Left ventricle myocardium inferior (tissue), 1 donor: ENCODE results near the gene CARD8. TPM values are rescaled to one million over a fixed set of nuclear protein-coding genes. Genes with fewer than 3 reads are reported as not detected.
"Not testable (repeated sequence)": the region's sequence is repeated elsewhere in the genome, so short reads cannot be mapped to it uniquely, and the experiment has no call there.

Experiments
- DNase-seq: peaks from one replicate; pipeline ENCODE4 v3.0.0-alpha.2; 2020
- H3K27ac ChIP-seq: fragments of 200-600 bp; replicated peaks from 2 replicates; pipeline ENCODE4 v1.8.0; 2021
- H3K27me3 ChIP-seq: fragments of 200-600 bp; 2 replicates; pipeline ENCODE4 v1.8.0; 2021; ENCODE audit warnings: low read depth
- H3K36me3 ChIP-seq: fragments of 200-600 bp; 2 replicates; pipeline ENCODE4 v1.8.0; 2021
- H3K4me1 ChIP-seq: fragments of 200-600 bp; 2 replicates; pipeline ENCODE4 v1.8.0; 2021
- H3K4me3 ChIP-seq: fragments of 200-600 bp; 2 replicates; pipeline ENCODE4 v1.8.0; 2021; ENCODE audit warnings: mild to moderate bottlenecking, moderate library complexity
- H3K9me3 ChIP-seq: fragments of 200-600 bp; replicated peaks from 2 replicates; pipeline ENCODE4 v1.8.0; 2021
- intact Hi-C: fragments of 100-400 bp; cut with micrococcal nuclease; formaldehyde crosslinking; loops from one replicate; pipeline ENCODE4 v1.11.0; 2022
- total RNA-seq: library from RNA; stranded (reverse); fragmentation: NEBNext Ultra II Directional; extraction: Animal tissue kit (Norgen Biotek cat#: 25700); gene quantifications from one replicate; pipeline ENCODE4 v1.2.1, GENCODE V29; 2021
- TF ChIP-seq, protein P1 (sequence below): fragments of 200-600 bp; IDR thresholded peaks from 2 replicates; pipeline ENCODE4 v1.8.0; 2021; ENCODE audit warnings: antibody characterized with exemption, mild to moderate bottlenecking, borderline replicate concordance
- donor health status: DM: no; HTN: yes; CAD: no; lungs with severe emphysema.

Gene CARD8
- total RNA-seq, 1 donor from 2014 or later = 33.3 TPM

DNA sequence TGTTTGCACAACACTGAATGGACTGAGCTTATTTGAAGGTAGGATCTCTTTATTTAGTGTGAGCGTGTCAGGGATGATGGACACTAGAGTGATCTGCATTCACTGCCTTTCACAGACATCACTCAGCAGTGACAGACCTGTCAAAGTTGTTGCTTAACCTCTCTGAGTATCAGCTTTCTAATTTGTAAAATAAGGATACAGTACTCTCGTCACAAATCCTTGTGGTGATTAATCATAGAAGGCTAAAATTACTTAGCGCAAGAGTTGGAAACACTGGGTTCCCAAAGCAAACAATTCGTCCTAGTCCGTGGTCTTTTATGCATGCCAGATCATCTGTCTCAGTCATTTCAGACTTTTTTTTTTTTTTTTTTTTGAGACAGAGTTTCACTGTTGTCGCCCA lies 16.6 kb downstream of the CARD8 start:
- H3K27ac ChIP-seq = no peak overlapping the region
- TF ChIP-seq, protein P1, sequence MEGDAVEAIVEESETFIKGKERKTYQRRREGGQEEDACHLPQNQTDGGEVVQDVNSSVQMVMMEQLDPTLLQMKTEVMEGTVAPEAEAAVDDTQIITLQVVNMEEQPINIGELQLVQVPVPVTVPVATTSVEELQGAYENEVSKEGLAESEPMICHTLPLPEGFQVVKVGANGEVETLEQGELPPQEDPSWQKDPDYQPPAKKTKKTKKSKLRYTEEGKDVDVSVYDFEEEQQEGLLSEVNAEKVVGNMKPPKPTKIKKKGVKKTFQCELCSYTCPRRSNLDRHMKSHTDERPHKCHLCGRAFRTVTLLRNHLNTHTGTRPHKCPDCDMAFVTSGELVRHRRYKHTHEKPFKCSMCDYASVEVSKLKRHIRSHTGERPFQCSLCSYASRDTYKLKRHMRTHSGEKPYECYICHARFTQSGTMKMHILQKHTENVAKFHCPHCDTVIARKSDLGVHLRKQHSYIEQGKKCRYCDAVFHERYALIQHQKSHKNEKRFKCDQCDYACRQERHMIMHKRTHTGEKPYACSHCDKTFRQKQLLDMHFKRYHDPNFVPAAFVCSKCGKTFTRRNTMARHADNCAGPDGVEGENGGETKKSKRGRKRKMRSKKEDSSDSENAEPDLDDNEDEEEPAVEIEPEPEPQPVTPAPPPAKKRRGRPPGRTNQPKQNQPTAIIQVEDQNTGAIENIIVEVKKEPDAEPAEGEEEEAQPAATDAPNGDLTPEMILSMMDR = no peak
- no peaks in the 10 kb centered on the region for H3K27me3 ChIP-seq
- H3K9me3 ChIP-seq = no peaks in the 10 kb centered on the region
- peaks cover 64% of the 10 kb centered on the region for H3K36me3 ChIP-seq
- H3K4me3 ChIP-seq = no peak overlapping the region
- intact Hi-C loops = no loop called here
- H3K4me1 ChIP-seq = peaks cover under 1% of the 10 kb centered on the region
- DNase-seq = no peak

DNA sequence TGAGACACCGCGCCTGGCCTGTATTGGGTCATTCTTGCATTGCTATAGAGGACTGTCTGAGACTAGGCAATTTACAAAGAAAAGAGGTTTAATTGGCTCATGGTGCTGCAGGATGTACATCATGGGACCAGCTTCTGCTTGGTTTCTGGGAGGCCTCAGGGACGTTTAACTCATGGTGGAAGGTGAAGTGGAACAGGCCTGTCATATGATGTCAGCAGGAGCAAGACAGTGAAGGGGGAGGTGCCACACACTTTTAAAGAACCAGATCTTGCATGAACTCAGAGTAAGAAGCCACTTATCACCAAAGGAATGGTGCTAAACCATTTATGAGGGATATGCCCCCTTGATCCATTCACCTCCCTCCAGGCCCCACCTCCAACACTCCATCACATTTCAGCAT lies 18.7 kb downstream of the CARD8 start:
- Histone ChIP-seq H3K27me3 (no peaks in the 10 kb centered on the region), H3K27ac (no peak overlapping the region), H3K36me3 (peaks cover 78% of the 10 kb centered on the region), H3K9me3 (no peaks in the 10 kb centered on the region), H3K4me1 (no peaks in the 10 kb centered on the region), H3K4me3 (no peak overlapping the region)
- TF ChIP-seq, protein P1 = no peak
- intact Hi-C loops = no loop called here
- DNase-seq = no peak

DNA sequence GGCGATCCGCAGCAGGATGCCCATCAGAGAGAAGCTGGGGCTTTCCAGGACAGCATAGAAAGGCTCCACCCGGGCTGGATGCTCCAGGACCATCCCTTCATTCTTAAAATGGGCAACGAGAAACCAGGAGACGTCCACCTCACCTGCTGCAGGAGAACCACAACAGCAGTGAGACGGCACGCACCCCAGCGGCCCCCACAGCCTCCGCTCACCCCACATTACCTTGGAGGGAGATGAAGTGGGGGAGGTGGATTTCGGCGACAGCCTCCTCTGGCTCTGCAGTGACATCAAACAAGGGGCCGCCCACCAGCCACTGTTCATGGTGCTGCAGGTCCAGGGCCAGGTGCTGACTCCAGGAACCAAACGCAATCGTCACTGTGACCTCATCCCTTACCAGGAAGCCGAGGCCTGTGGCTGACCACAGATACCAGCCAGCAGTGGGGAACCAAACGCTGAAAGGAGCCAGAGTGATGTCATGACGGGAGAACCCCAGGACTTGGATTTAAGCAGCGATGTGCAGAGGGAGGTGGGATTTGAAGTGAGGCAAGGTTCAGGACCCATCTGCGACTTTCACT lies 25.1 kb downstream of the CARD8 start:
- TF ChIP-seq, protein P1 = no peak
- no peaks in the 10 kb centered on the region for H3K27me3 ChIP-seq
- no peak overlapping the region for H3K27ac ChIP-seq
- H3K4me1 ChIP-seq = no peaks in the 10 kb centered on the region
- H3K9me3 ChIP-seq = no peaks in the 10 kb centered on the region
- peaks cover 96% of the 10 kb centered on the region for H3K36me3 ChIP-seq
- intact Hi-C loops = no loop called here
- no peak for DNase-seq
- H3K4me3 ChIP-seq = no peak overlapping the region

DNA sequence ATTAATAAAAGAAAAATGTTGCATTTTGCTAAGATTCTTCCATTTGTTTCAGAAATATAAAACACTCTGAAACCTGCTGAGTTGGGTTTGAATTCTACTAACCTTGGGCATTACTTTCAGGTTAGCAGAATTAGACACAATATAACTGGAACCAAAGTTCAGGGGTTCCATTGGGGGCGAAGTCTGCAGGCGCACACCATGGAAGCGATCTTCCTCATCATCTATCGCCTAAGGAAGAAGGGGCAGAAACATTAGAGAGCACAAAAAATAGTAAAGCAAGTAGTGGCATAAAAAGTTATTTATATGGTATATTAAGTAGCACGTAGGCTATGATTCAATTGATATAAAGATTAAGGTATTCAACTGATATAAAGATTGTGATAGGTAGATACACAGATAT lies 34.1 kb downstream of the CARD8 start:
- H3K4me3 ChIP-seq = no peak overlapping the region
- H3K27ac ChIP-seq = no peak overlapping the region
- DNase-seq = no peak
- intact Hi-C loops = no loop called here
- H3K27me3 ChIP-seq = no peaks in the 10 kb centered on the region
- peaks cover 83% of the 10 kb centered on the region for H3K36me3 ChIP-seq
- TF ChIP-seq, protein P1 = no peak
- no peaks in the 10 kb centered on the region for H3K9me3 ChIP-seq
- H3K4me1 ChIP-seq = no peaks in the 10 kb centered on the region

DNA sequence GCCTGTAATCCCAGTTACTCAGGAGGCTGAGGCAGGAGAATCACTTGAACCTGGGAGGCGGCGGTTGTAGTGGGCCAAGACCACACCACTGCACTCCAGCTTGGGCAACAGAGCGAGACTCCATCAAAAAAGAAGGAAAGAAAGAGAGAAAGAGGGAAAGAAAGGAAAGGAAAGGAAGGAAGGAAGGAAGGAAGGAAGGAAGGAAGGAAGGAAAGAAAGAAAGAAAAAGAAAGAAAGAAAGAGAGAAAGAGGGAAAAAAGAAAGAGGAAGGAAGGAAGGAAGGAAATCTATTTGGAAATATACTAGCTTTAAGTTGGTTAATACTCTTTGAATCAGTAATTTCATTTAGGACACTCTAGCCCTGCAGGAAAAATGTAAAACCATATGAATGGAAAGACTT lies 34.9 kb downstream of the CARD8 start:
- H3K27ac ChIP-seq, H3K27me3 ChIP-seq, H3K4me1 ChIP-seq, intact Hi-C loops, H3K4me3 ChIP-seq, H3K9me3 ChIP-seq, DNase-seq: not testable (repeated sequence)
- peaks cover 78% of the 10 kb centered on the region for H3K36me3 ChIP-seq

DNA sequence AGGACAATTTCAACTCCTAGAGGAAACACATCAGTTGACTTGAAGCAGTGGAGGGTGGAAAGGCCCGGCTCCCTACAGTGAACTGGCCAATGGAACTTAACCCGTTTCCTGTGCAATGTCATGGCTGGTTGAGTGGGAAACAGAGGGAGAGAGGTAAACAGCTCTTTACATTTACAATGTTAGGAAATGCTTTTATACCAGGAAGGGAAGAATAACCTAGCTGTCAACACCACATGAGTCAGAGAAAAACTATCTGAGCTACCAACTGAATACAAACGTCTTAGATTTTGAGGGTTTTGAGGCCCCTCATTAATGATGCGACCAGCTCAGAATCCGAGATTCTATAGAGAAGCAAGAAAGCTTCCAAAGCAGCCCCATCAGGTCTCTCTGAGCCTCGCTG lies 36.7 kb downstream of the CARD8 start:
- Histone ChIP-seq H3K27me3 (no peaks in the 10 kb centered on the region), H3K36me3 (peaks cover 79% of the 10 kb centered on the region), H3K27ac (no peak overlapping the region), H3K4me3 (no peak overlapping the region), H3K9me3 (no peaks in the 10 kb centered on the region), H3K4me1 (no peaks in the 10 kb centered on the region)
- intact Hi-C loops = no loop called here
- TF ChIP-seq, protein P1 = no peak
- DNase-seq = no peak
